IPS DF 4.7 (cell line): ENCODE measurements around the gene CEBPA.

Source experiments
- DNase-seq: peaks from one replicate; pipeline ENCODE4 v3.0.0-alpha.2; 2013; ENCODE audit warnings: low spot score; ENCODE audit errors: extremely low read depth

Gene CEBPA

GRCh38 chr19:33288666-33289065 is 13.7 kb downstream of the CEBPA start:
- DNase-seq = no peak

GRCh38 chr19:33287927-33288326 is 14.4 kb downstream of the CEBPA start:
- DNase-seq = no peak

GRCh38 chr19:33287438-33287837 is 14.9 kb downstream of the CEBPA start:
- DNase-seq = no peak

- no peak for DNase-seq
Observed at GRCh38 chr19:33286899-33287298, 15.4 kb downstream of the CEBPA start.

- DNase-seq = no peak
Observed at GRCh38 chr19:33285441-33285927, 16.9 kb downstream of the CEBPA start.

- no peak for DNase-seq
Observed at GRCh38 chr19:33284756-33285155, 17.6 kb downstream of the CEBPA start.

- no peak for DNase-seq
Observed at GRCh38 chr19:33284146-33284643, 18.1 kb downstream of the CEBPA start.

- no peak for DNase-seq
Observed at GRCh38 chr19:33283589-33283988, 18.7 kb downstream of the CEBPA start.

GRCh38 chr19:33282036-33282671 is 20.2 kb downstream of the CEBPA start:
- DNase-seq = no peak

- no peak for DNase-seq
Observed at GRCh38 chr19:33281296-33281926, 20.9 kb downstream of the CEBPA start.

- DNase-seq = no peak
Observed at GRCh38 chr19:33280351-33280921, 21.9 kb downstream of the CEBPA start.

GRCh38 chr19:33279430-33280350 is 22.6 kb downstream of the CEBPA start:
- no peak for DNase-seq

GRCh38 chr19:33278403-33279269 is 23.7 kb downstream of the CEBPA start:
- no peak for DNase-seq

GRCh38 chr19:33278023-33278402 is 24.3 kb downstream of the CEBPA start:
- DNase-seq = no peak

- DNase-seq = no peak
Observed at GRCh38 chr19:33277434-33277833, 24.9 kb downstream of the CEBPA start.

- DNase-seq = no peak
Observed at GRCh38 chr19:33275933-33276619, 26.3 kb downstream of the CEBPA start.

GRCh38 chr19:33275559-33275932 is 26.8 kb downstream of the CEBPA start:
- DNase-seq = no peak

GRCh38 chr19:33274663-33275558 is 27.4 kb downstream of the CEBPA start:
- DNase-seq = no peak
